Measurements from ENCODE around the gene SNRPD2.

DNA sequence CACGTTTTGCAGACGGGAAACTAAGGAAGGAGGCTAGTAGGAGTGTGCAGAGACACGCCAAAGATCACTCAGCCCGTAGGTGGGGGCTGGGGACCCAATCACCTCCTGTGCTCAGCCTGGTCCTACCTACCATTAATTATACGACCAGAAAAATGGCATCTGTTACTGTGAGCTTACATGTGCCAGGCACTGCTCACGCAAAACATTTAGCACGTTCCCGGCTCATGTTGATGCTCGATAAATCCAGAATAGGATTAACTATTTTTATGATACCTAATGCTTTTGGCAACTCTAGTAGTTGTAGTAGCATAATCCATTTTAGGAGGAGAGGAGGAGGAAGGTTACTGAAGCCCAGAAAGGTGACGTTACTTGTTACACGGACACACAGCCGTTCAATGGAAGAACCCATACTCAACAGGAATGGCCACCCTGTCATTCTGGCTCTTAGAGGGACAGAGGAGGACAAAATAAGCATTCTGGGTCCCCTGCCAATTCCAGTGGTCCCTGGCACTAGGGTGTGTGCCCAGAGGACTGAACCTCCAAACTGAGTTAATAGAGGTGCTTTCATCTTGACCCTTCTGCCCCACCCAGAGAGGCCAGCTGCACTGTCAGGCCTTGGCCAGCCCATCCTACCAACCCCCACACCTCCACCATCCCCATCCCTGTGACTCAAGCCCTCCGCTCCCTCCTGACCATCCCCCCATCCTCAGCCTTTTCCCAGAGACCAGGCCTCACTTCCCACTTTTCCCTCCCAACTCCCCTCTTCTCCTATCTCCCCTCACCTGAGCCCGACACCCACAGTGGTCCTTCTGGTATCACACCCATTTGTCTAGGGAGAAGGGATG lies 47.6 kb downstream of the SNRPD2 start:
- TF ChIP-seq, protein P1, sequence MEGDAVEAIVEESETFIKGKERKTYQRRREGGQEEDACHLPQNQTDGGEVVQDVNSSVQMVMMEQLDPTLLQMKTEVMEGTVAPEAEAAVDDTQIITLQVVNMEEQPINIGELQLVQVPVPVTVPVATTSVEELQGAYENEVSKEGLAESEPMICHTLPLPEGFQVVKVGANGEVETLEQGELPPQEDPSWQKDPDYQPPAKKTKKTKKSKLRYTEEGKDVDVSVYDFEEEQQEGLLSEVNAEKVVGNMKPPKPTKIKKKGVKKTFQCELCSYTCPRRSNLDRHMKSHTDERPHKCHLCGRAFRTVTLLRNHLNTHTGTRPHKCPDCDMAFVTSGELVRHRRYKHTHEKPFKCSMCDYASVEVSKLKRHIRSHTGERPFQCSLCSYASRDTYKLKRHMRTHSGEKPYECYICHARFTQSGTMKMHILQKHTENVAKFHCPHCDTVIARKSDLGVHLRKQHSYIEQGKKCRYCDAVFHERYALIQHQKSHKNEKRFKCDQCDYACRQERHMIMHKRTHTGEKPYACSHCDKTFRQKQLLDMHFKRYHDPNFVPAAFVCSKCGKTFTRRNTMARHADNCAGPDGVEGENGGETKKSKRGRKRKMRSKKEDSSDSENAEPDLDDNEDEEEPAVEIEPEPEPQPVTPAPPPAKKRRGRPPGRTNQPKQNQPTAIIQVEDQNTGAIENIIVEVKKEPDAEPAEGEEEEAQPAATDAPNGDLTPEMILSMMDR (IDR thresholded peaks at IDR 0.05): no peak
- TF ChIP-seq POLR2A (IDR thresholded peaks at IDR 0.05): no peak
- no peak for TF ChIP-seq POLR2AphosphoS5 (IDR thresholded peaks at IDR 0.05; ENCODE audit: insufficient read depth in 1 of 2, low read depth in 1 of 2)

Data from vagina (tissue), 2 donors.